GM12801 (cell line): Measurements from ENCODE around the gene PLOD2.

Experiments used
- TF ChIP-seq, protein P1 (sequence below): IDR thresholded peaks from one replicate; pipeline ENCODE4 v1.5.1; 2011; ENCODE audit warnings: control low read depth; ENCODE audit not compliant: insufficient read length; ENCODE audit errors: extremely low read depth

Gene PLOD2

DNA sequence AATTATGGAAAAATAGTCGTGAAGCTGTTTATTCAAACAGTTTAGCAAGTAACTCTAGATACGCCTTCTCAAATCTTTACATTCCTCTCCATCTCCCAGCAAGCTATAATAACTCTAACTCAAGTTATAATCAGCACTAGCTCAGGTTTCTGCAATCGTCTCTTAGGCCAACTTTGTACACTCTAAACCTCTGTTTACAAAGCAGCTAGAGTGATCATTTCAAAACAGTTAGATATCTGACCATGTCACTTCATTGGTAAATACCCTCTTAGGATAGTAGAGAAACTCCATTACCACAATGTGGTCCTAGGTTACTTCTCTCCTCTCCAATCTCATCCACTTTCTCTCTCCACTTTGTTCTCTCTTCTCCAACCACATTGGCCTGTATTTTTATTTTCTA lies 31.2 kb downstream of the PLOD2 start:
- TF ChIP-seq, protein P1, sequence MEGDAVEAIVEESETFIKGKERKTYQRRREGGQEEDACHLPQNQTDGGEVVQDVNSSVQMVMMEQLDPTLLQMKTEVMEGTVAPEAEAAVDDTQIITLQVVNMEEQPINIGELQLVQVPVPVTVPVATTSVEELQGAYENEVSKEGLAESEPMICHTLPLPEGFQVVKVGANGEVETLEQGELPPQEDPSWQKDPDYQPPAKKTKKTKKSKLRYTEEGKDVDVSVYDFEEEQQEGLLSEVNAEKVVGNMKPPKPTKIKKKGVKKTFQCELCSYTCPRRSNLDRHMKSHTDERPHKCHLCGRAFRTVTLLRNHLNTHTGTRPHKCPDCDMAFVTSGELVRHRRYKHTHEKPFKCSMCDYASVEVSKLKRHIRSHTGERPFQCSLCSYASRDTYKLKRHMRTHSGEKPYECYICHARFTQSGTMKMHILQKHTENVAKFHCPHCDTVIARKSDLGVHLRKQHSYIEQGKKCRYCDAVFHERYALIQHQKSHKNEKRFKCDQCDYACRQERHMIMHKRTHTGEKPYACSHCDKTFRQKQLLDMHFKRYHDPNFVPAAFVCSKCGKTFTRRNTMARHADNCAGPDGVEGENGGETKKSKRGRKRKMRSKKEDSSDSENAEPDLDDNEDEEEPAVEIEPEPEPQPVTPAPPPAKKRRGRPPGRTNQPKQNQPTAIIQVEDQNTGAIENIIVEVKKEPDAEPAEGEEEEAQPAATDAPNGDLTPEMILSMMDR = no peak

DNA sequence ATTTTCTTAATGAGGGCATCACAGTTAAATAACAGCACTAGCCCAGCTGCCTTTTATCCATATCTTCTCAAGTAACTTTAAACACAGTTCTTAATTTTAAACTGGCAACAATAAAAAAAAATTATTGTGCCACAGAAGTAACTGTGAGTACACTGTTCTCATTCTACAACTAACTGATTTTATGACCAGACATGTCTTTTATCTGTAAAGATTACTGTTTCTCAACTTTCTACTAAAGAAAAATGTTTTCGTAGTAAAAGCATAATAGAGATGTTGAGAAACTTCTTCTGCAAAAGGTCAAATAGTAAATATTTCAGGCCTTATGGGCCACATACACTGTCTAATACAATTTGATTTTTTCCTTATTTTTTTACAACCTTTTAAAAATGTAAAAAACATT lies 32.0 kb downstream of the PLOD2 start:
- TF ChIP-seq, protein P1 = no peak

DNA sequence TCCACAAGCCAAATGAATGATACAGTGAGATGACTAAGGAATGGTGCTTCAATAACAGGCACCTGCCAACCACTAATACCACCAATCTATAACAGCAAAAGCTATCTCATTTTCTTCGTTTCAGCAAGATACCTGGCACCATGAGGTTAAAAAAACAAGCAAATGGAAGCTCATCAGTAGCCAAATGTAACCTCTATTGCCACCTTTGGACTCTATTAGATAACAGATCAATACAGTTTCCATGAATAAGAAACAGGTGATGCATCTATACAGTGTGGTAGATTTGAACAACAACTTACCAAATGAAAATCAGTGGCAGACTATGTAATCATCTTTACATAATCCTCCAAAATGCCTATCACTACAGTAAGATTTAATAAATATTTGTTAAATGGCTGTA lies 32.8 kb downstream of the PLOD2 start:
- TF ChIP-seq, protein P1 = no peak

DNA sequence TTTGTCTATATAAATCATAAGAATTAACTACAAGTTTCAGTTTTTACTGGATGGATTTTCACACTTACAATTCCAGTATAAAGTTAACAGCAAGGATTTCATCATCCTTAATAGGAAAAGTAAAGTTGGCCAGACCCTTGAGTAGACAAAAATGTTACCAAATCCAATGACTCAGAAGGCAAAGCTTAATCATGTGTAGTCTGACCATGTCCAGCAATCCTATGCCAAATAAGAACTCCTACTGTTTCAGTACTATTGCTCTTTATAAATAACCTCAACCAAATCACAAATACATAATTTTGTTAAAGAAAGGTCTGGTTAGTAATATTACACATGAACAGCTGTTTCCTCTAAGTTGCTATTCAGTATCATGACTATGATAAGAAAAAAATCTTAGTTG lies 35.0 kb downstream of the PLOD2 start:
- TF ChIP-seq, protein P1 = no peak

DNA sequence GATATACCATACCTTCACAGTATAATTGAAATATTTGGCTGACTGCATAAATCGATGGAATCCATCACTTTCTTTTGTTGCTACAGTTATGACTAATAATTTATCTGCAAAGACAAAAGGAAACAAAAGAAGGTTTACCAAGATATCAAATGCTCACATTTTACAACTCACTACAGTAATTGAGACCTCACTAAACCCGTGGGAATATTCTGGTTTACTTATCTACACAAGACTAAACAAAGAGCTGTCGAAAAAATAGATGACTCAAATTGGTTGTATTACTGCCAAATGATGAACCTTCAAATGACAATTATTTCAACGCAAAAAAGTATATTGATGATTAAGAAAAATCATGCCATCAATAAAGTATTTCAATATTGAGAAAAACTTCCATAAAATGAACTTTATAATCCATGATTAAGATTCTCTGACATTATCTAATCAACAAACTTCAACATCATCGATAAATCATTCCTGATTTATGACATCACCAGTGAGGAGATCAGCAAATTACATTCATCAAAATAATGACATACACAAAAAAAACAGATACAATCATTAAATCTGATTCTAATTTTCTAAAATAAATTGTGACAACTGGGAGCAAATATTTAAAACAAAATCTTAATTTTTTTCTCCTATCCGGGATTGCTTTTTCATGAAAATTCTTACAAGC lies 36.7 kb downstream of the PLOD2 start:
- TF ChIP-seq, protein P1 = no peak

DNA sequence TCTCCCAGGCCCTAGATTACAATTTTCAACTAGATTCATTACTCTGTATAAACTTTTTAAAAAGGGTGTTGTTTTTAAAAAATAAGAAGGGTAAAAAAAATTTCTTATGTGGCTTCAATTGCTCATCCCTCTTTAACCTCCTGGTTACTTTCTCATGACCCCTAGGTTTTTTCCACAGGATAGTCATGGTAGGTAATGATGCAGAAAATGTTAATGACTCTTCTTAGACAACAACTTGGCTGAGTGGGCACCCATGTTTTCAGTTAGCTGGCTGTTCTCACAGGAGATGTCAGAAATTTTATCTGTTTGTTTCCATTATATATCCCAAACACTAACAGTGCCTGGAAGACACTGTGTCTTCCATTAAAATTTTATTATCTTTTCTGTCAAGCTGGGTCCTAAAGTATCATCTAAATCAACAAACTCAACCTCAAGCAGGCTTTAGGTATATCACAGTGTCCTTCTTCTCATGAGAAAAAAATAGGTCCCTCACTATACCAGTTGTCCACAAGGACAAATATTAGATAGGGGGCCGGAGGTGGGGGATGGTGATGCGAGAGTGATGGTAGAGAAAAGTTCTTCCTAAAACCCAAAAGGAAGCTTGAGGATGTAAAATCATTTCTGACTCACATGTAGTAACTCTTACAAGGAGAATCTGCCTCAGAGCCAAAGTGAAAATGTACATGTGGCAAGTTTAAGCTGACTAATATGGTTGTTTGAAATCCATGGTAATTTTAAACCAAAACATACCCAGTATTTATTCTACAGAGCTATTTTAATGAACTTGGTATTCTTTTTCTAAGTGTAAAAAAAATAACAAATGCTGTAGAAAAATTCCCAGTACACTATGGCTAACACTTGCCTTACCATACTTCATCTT lies 43.3 kb downstream of the PLOD2 start:
- TF ChIP-seq, protein P1 = no peak

DNA sequence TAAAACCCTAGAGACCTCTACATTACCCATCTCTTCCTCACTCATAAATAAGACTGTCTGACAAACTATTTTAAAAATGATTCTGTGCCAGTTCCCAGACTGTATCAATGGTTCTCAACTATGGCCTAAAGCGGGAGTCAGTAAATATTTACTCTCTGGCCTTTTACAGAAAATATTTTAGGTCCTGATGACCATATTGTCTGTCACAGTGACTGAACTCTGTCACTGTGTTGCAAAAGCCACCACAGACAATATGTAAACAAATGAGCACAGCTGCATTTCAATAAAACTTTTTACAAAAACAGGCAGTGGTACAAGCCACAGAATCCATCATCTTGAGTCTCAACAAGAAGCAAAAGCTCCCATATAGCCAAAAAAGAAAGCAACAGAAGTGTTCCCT lies 45.4 kb downstream of the PLOD2 start:
- TF ChIP-seq, protein P1 = no peak
